ENCODE results near the gene EHBP1. TPM values are rescaled to one million over a fixed set of nuclear protein-coding genes. Genes with fewer than 3 reads are reported as not detected.

The EHBP1 gene
- total and polyA plus RNA-seq, 2 donors (not counting 3 experiments of a cell fraction or from before 2014, with no cell fraction given): 8.4 to 34.8 TPM

DNA sequence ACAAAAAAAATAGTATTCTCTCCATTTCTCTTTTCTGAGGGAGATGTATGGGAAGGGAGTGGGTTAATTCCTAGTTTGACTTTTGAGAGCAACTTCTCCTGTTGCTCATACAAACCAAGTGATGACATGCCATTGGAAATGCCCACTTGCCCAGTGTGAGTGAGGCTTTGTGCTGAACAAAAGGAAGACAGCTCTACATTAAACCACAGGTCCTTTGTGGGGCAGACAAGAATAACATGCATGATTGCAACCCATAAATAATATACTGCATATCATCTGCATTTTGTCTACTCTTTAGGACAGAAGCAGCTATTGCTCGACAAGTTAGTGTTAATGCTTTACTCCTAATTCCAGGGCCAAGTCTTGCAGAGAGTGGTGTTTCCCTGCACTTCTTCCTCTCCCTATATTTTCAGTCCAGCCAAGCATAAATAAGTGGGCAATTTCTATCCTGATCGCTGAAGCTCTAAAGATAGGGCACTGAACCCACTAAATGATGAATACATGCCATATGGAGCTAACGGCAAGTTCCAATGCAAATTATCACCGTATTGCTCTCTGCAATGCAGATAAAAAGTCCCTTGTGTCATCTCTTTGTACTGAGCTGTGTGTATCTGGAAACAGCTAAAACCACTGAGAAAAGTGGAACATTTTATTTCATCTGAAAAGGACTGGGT, 19.4 kb upstream of the EHBP1 start:
- TF ChIP-seq, protein P1, sequence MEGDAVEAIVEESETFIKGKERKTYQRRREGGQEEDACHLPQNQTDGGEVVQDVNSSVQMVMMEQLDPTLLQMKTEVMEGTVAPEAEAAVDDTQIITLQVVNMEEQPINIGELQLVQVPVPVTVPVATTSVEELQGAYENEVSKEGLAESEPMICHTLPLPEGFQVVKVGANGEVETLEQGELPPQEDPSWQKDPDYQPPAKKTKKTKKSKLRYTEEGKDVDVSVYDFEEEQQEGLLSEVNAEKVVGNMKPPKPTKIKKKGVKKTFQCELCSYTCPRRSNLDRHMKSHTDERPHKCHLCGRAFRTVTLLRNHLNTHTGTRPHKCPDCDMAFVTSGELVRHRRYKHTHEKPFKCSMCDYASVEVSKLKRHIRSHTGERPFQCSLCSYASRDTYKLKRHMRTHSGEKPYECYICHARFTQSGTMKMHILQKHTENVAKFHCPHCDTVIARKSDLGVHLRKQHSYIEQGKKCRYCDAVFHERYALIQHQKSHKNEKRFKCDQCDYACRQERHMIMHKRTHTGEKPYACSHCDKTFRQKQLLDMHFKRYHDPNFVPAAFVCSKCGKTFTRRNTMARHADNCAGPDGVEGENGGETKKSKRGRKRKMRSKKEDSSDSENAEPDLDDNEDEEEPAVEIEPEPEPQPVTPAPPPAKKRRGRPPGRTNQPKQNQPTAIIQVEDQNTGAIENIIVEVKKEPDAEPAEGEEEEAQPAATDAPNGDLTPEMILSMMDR (IDR thresholded peaks at IDR 0.05; ENCODE audit: extremely low read depth in 1 of 2, insufficient read depth in 1 of 2, low read depth in 1 of 2, low read length in 2 of 2): no peak
- TF ChIP-seq, protein P2, sequence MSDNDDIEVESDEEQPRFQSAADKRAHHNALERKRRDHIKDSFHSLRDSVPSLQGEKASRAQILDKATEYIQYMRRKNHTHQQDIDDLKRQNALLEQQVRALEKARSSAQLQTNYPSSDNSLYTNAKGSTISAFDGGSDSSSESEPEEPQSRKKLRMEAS (IDR thresholded peaks at IDR 0.05; ENCODE audit: insufficient read depth, insufficient read length): no peak
- TF ChIP-seq FOS (IDR thresholded peaks at IDR 0.05; ENCODE audit: borderline replicate concordance, insufficient read depth, low read length): no peak
- no peak for TF ChIP-seq EZH2 (IDR thresholded peaks at IDR 0.05; ENCODE audit: borderline replicate concordance, low read depth, low read length, severe bottlenecking)
- no peak for TF ChIP-seq JUN (IDR thresholded peaks at IDR 0.05; ENCODE audit: borderline replicate concordance, insufficient read depth, insufficient read length, low read depth)
- TF ChIP-seq MYC (IDR thresholded peaks at IDR 0.05; ENCODE audit: low read depth, low read length): no peak
- TF ChIP-seq GATA2 (IDR thresholded peaks at IDR 0.05; ENCODE audit: insufficient read depth, insufficient read length, low read depth, low read length): no peak
- TF ChIP-seq POLR2A (IDR thresholded peaks at IDR 0.05; ENCODE audit: low read depth, low read length): no peak
- no peak for TF ChIP-seq POLR2AphosphoS5 (IDR thresholded peaks at IDR 0.05; ENCODE audit: insufficient read depth, low read depth, low read length)
- no peak overlapping the region for H3K4me3 ChIP-seq (replicated peaks in 1 of 3; ENCODE audit: insufficient read depth in 1 of 3, low read depth in 1 of 3, low read length in 3 of 3)
- dilution Hi-C loops (cut with MboI; ENCODE audit: extremely low pct_ligation_motif_present, low sequenced_read_pairs) (no loop called here), intact Hi-C loops (cut with micrococcal nuclease) (no loop called here)
- H3K9me3 ChIP-seq (replicated peaks; ENCODE audit: control insufficient read depth, insufficient read depth, low read length): no peaks in the 10 kb centered on the region
- no peaks in the 10 kb centered on the region for H3K79me2 ChIP-seq (ENCODE audit: control insufficient read depth, insufficient read depth, low read length)
- no peaks in the 10 kb centered on the region for H4K20me1 ChIP-seq (replicated peaks; ENCODE audit: control insufficient read depth, extremely low read depth, insufficient read depth, low read length)
- H3K9me1 ChIP-seq (replicated peaks; ENCODE audit: control insufficient read depth, extremely low read depth, insufficient read depth, low read length): no peaks in the 10 kb centered on the region
- no peak overlapping the region for H3K4me2 ChIP-seq (ENCODE audit: insufficient read depth, low read length)
- no peak overlapping the region for H2AFZ ChIP-seq (ENCODE audit: low read depth, low read length)
- DNase-seq (ENCODE audit: low read depth, low spot score) (no peak), FAIRE-seq (no peak)
- H3K9ac ChIP-seq (replicated peaks; ENCODE audit: extremely low read depth, insufficient read depth, low read length): no peak overlapping the region
- ChIA-PET CTCF (interaction anchor here (1.3 kb wide), 1 partner anchor 89 kb away, joined by 3 read pairs; no protein-coding TSS in a partner anchor), POLR2A (interaction anchor here (0.6 kb wide), 1 partner anchor 206 kb away, joined by 3 read pairs; no protein-coding TSS in a partner anchor)
- BruUV-seq (replicated peaks): no TSS peak
- no peaks in the 10 kb centered on the region for H3K4me1 ChIP-seq (ENCODE audit: control insufficient read depth, extremely low read depth, insufficient read depth, low read length)
- no peaks in the 10 kb centered on the region for H3K36me3 ChIP-seq (ENCODE audit: control insufficient read depth in 2 of 2, extremely low read depth in 1 of 2, insufficient read depth in 2 of 2, low read length in 2 of 2)
- H3K27ac ChIP-seq (ENCODE audit: insufficient read depth, low read depth, low read length): no peak overlapping the region
- peaks cover 8 to 11% of the 10 kb centered on the region in 2 experiments for H3K27me3 ChIP-seq (ENCODE audit: control insufficient read depth in 2 of 2, insufficient read depth in 2 of 2, low read length in 2 of 2)
